Liver (tissue), 9 donors: ENCODE measurements around the gene COQ2. TPM values are rescaled to one million over a fixed set of nuclear protein-coding genes. Genes with fewer than 3 reads are reported as not detected.

Experiments
- DNase-seq: peaks from one replicate; pipeline ENCODE4 v3.0.0-alpha.2; 2017; ENCODE audit warnings: low spot score
- H3K27ac ChIP-seq, 2 donors: one replicate each; pipeline ENCODE4 v1.7.0; 2013; ENCODE audit warnings: inconsistent platforms in 2 of 2, low read length in 2 of 2, control low read depth in 1 of 2, low read depth in 1 of 2, mild to moderate bottlenecking in 1 of 2
- H3K27me3 ChIP-seq, 4 donors: one replicate each; pipeline versions ENCODE4 v1.6.1 to v1.7.0; 2013; ENCODE audit warnings: low read length in 3 of 4, inconsistent platforms in 1 of 4, mild to moderate bottlenecking in 1 of 4, moderate library complexity in 1 of 4; ENCODE audit not compliant: control insufficient read depth in 4 of 4, insufficient read depth in 4 of 4
- H3K36me3 ChIP-seq, 4 donors: one replicate each; pipeline versions ENCODE4 v1.6.1 to v1.7.0; 2013; ENCODE audit warnings: low read length in 3 of 4, mild to moderate bottlenecking in 3 of 4, low read depth in 1 of 4, moderate library complexity in 1 of 4; ENCODE audit not compliant: control insufficient read depth in 4 of 4, insufficient read depth in 3 of 4
- H3K4me1 ChIP-seq, 4 donors: one replicate each; pipeline versions ENCODE4 v1.6.1 to v1.7.0; 2013; ENCODE audit warnings: low read length in 3 of 4, mild to moderate bottlenecking in 3 of 4, moderate library complexity in 1 of 4; ENCODE audit not compliant: control insufficient read depth in 4 of 4, insufficient read depth in 4 of 4
- H3K4me3 ChIP-seq, 3 donors: one replicate each; pipeline versions ENCODE4 v1.6.1 to v1.7.0; 2013; ENCODE audit warnings: low read length in 3 of 3, control low read depth in 1 of 3, low read depth in 1 of 3, mild to moderate bottlenecking in 1 of 3
- H3K9ac ChIP-seq, 2 donors: one replicate each; pipeline ENCODE4 v1.7.0; 2013; ENCODE audit warnings: low read length in 2 of 2, mild to moderate bottlenecking in 2 of 2, moderate library complexity in 2 of 2, control low read depth in 1 of 2, low read depth in 1 of 2
- H3K9me3 ChIP-seq, 4 donors: one replicate each; pipeline versions ENCODE4 v1.6.1 to v1.7.0; 2013; ENCODE audit warnings: low read length in 3 of 4; ENCODE audit not compliant: control insufficient read depth in 4 of 4
- FOXA1 ChIP-seq: IDR thresholded peaks from 2 replicates; pipeline ENCODE4 v1.6.1; 2016; ENCODE audit warnings: antibody characterized with exemption
- FOXA2 ChIP-seq: IDR thresholded peaks from 2 replicates; pipeline ENCODE4 v1.6.1; 2016; ENCODE audit warnings: antibody characterized with exemption
- GABPA ChIP-seq, 2 donors: IDR thresholded peaks in 1 of 2; conservative IDR thresholded peaks in 1 of 2; 2 replicates each; pipeline ENCODE4 v1.6.1; 2016; ENCODE audit warnings: antibody characterized with exemption in 2 of 2, mild to moderate bottlenecking in 1 of 2, moderate library complexity in 1 of 2
- HNF4G ChIP-seq: IDR thresholded peaks from 2 replicates; pipeline ENCODE4 v1.6.1; 2016; ENCODE audit warnings: antibody characterized with exemption
- NR2F2 ChIP-seq: IDR thresholded peaks from 2 replicates; pipeline ENCODE4 v1.6.1; 2016; ENCODE audit warnings: antibody characterized with exemption
- RAD21 ChIP-seq, 2 donors: IDR thresholded peaks; 2 replicates each; pipeline ENCODE4 v1.6.1; 2016; ENCODE audit warnings: antibody characterized with exemption in 2 of 2, mild to moderate bottlenecking in 2 of 2
- RXRA ChIP-seq, 2 donors: IDR thresholded peaks; 2 replicates each; pipeline ENCODE4 v1.6.1; 2017 to 2018; ENCODE audit warnings: antibody characterized with exemption in 2 of 2, mild to moderate bottlenecking in 1 of 2
- SP1 ChIP-seq: IDR thresholded peaks from 2 replicates; pipeline ENCODE4 v1.6.1; 2018; ENCODE audit warnings: antibody characterized with exemption, mild to moderate bottlenecking
- YY1 ChIP-seq: IDR thresholded peaks from 2 replicates; pipeline ENCODE4 v1.6.1; 2016; ENCODE audit warnings: antibody characterized with exemption, mild to moderate bottlenecking
- WGBS: extraction: QIAGEN DNeasy Blood & Tissue Kit; methylation state at CpG from one replicate; pipeline ENCODE4 v1.1.7; 2013; 5-methylcytosine and 5-hydroxymethylcytosine counted together
- polyA plus RNA-seq, 2 donors: library from polyadenylated mRNA; stranded (reverse) in 1 of 2; unstranded in 1 of 2; fragments of 200-250 nt in 1 of 2; fragments of >200 nt in 1 of 2; fragmentation: Nextera tagmentation in 1 of 2; extraction: Ambion mirVana in 1 of 2; gene quantifications; one replicate each; pipeline versions ENCODE4 v1.2.1 to v1.2.3, GENCODE V29; 2013 to 2015
- total RNA-seq, 2 donors: library from RNA; depleted of rRNA; stranded (reverse); fragments of >200 nt; gene quantifications; one replicate each; pipeline ENCODE4 v1.2.3, GENCODE V29; 2014
- TF ChIP-seq, protein P1 (sequence below): fragments of 150-350 bp; IDR thresholded peaks from 2 replicates; pipeline ENCODE4 v1.5.1; 2017; ENCODE audit warnings: improper control_type of control experiment, low read depth, low read length; ENCODE audit not compliant: missing input control
- TF ChIP-seq, protein P2 (sequence below): IDR thresholded peaks from 2 replicates; pipeline ENCODE4 v1.6.1; 2016; ENCODE audit warnings: antibody characterized with exemption
- TF ChIP-seq, protein P3 (sequence below): IDR thresholded peaks from 2 replicates; pipeline ENCODE4 v1.6.1; 2016; ENCODE audit warnings: antibody characterized with exemption
- donor health status: healthy.
- donor health status: healthy.
- donor health status: healthy.
- donor health status: healthy.
- donor health status: healthy.

Gene COQ2
- total and polyA plus RNA-seq, 4 donors = 8.6 to 13.6 (median 10.8) TPM

GRCh38 chr4:83248486-83248885 is 36.1 kb downstream of the COQ2 start:
- 91% methylated on average over 5 of the region's 5 CpGs for WGBS
- H3K36me3 ChIP-seq = no peaks in the 10 kb centered on the region
- TF ChIP-seq NR2F2 = no peak
- no peak for TF ChIP-seq SP1
- TF ChIP-seq HNF4G = no peak
- TF ChIP-seq GABPA (IDR thresholded peaks at IDR 0.05 in 1 of 2, conservative IDR thresholded peaks at IDR 0.05 in 1 of 2) = no peak
- TF ChIP-seq, protein P1, sequence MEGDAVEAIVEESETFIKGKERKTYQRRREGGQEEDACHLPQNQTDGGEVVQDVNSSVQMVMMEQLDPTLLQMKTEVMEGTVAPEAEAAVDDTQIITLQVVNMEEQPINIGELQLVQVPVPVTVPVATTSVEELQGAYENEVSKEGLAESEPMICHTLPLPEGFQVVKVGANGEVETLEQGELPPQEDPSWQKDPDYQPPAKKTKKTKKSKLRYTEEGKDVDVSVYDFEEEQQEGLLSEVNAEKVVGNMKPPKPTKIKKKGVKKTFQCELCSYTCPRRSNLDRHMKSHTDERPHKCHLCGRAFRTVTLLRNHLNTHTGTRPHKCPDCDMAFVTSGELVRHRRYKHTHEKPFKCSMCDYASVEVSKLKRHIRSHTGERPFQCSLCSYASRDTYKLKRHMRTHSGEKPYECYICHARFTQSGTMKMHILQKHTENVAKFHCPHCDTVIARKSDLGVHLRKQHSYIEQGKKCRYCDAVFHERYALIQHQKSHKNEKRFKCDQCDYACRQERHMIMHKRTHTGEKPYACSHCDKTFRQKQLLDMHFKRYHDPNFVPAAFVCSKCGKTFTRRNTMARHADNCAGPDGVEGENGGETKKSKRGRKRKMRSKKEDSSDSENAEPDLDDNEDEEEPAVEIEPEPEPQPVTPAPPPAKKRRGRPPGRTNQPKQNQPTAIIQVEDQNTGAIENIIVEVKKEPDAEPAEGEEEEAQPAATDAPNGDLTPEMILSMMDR = no peak
- TF ChIP-seq RAD21 (IDR thresholded peaks at IDR 0.05) = no peak
- TF ChIP-seq YY1 = no peak
- no peak for TF ChIP-seq FOXA2
- TF ChIP-seq, protein P2, sequence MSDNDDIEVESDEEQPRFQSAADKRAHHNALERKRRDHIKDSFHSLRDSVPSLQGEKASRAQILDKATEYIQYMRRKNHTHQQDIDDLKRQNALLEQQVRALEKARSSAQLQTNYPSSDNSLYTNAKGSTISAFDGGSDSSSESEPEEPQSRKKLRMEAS = no peak
- TF ChIP-seq RXRA (IDR thresholded peaks at IDR 0.05) = no peak
- no peak overlapping the region for H3K27ac ChIP-seq
- no peaks in the 10 kb centered on the region for H3K9me3 ChIP-seq
- no peak overlapping the region for H3K4me3 ChIP-seq
- H3K9ac ChIP-seq = no peak overlapping the region
- H3K27me3 ChIP-seq = no peaks in the 10 kb centered on the region
- H3K4me1 ChIP-seq = no peaks in the 10 kb centered on the region
- DNase-seq = no peak

GRCh38 chr4:83247415-83248357 is 36.9 kb downstream of the COQ2 start:
- Histone ChIP-seq H3K27me3 (no peaks in the 10 kb centered on the region), H3K4me1 (no peaks in the 10 kb centered on the region), H3K4me3 (no peak overlapping the region), H3K36me3 (no peaks in the 10 kb centered on the region), H3K9ac (no peak overlapping the region), H3K9me3 (no peaks in the 10 kb centered on the region), H3K27ac (no peak overlapping the region)
- no peak for TF ChIP-seq YY1
- no peak for TF ChIP-seq SP1
- no peak for TF ChIP-seq FOXA2
- no peak for TF ChIP-seq HNF4G
- TF ChIP-seq RAD21 (IDR thresholded peaks at IDR 0.05) = no peak
- TF ChIP-seq RXRA (IDR thresholded peaks at IDR 0.05) = no peak
- TF ChIP-seq, protein P1 = no peak
- TF ChIP-seq FOXA1 = no peak
- TF ChIP-seq, protein P3, sequence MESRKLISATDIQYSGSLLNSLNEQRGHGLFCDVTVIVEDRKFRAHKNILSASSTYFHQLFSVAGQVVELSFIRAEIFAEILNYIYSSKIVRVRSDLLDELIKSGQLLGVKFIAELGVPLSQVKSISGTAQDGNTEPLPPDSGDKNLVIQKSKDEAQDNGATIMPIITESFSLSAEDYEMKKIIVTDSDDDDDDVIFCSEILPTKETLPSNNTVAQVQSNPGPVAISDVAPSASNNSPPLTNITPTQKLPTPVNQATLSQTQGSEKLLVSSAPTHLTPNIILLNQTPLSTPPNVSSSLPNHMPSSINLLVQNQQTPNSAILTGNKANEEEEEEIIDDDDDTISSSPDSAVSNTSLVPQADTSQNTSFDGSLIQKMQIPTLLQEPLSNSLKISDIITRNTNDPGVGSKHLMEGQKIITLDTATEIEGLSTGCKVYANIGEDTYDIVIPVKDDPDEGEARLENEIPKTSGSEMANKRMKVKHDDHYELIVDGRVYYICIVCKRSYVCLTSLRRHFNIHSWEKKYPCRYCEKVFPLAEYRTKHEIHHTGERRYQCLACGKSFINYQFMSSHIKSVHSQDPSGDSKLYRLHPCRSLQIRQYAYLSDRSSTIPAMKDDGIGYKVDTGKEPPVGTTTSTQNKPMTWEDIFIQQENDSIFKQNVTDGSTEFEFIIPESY = no peak
- no peak for TF ChIP-seq NR2F2
- no peak for TF ChIP-seq GABPA (IDR thresholded peaks at IDR 0.05 in 1 of 2, conservative IDR thresholded peaks at IDR 0.05 in 1 of 2)
- 96% methylated on average over 12 of the region's 12 CpGs for WGBS
- no peak for DNase-seq
